Caco-2 (cell line): ENCODE measurements around the gene ACTR6. TPM values are rescaled to one million over a fixed set of nuclear protein-coding genes. Genes with fewer than 3 reads are reported as not detected.

Experiments
- BruUV-seq: library from RNA; stranded (reverse); fragments of 400-500 nt; replicated peaks from 2 replicates; lab custom pipeline; 2021; lab: Mats Ljungman, UMichigan
- CTCF ChIA-PET: fragments of 300-600 bp; sonication (Branson Sonifier 250); formaldehyde crosslinking; loops from one replicate; lab custom pipeline; 2022; ENCODE audit warnings: antibody characterized with exemption; lab: Charles Lee
- POLR2A ChIA-PET: fragments of 300-600 bp; sonication (Branson Sonifier 250); formaldehyde crosslinking; loops from one replicate; lab custom pipeline; 2022; ENCODE audit warnings: antibody characterized with exemption; lab: Charles Lee
- DNase-seq, 2 experiments: peaks; one replicate each; pipeline versions ENCODE4 v3.0.0 to v3.0.0-alpha.2; 2020 to 2022
- H3K27me3 ChIP-seq: replicated peaks from 2 replicates; pipeline ENCODE4 v1.6.0; 2011; ENCODE audit warnings: low read length; ENCODE audit not compliant: control insufficient read depth, insufficient read depth
- H3K36me3 ChIP-seq: 2 replicates; pipeline ENCODE4 v1.5.1; 2011; ENCODE audit warnings: low read length; ENCODE audit not compliant: control insufficient read depth, insufficient read depth
- H3K4me1 ChIP-seq: fragments of 250-450 bp; sonication (Bioruptor Pico); 2 replicates; pipeline ENCODE4 v1.5.1; 2020; ENCODE audit warnings: mild to moderate bottlenecking
- H3K4me3 ChIP-seq: 2 replicates; pipeline ENCODE4 v1.5.1; 2011; ENCODE audit warnings: low read depth, mild to moderate bottlenecking, control low read depth, low read length
- H3K9me3 ChIP-seq: fragments of 250-450 bp; sonication (Bioruptor Pico); 2 replicates; pipeline ENCODE4 v1.5.1; 2020; ENCODE audit warnings: mild to moderate bottlenecking, moderate library complexity
- H3K27ac Mint-ChIP-seq: one replicate; pipeline ENCODE4 v1.8.0; 2022; ENCODE audit warnings: mixed read lengths; ENCODE audit not compliant: unreplicated experiment
- H3K27me3 Mint-ChIP-seq: one replicate; pipeline ENCODE4 v1.8.0; 2022; ENCODE audit warnings: mixed read lengths; ENCODE audit not compliant: insufficient read depth, unreplicated experiment
- H3K36me3 Mint-ChIP-seq: one replicate; pipeline ENCODE4 v1.8.0; 2022; ENCODE audit warnings: mild to moderate bottlenecking, mixed read lengths; ENCODE audit not compliant: insufficient read depth, unreplicated experiment
- H3K4me1 Mint-ChIP-seq: one replicate; pipeline ENCODE4 v1.8.0; 2022; ENCODE audit warnings: low read depth, mixed read lengths; ENCODE audit not compliant: unreplicated experiment
- H3K4me3 Mint-ChIP-seq: one replicate; pipeline ENCODE4 v1.8.0; 2022; ENCODE audit warnings: mild to moderate bottlenecking, moderate library complexity, mixed read lengths; ENCODE audit not compliant: unreplicated experiment
- H3K9me3 Mint-ChIP-seq: one replicate; pipeline ENCODE4 v1.8.0; 2022; ENCODE audit warnings: mixed read lengths; ENCODE audit not compliant: unreplicated experiment
- CTCF ChIP-seq, 2 experiments: fragments of 200-600 bp in 1 of 2; IDR thresholded peaks; 1 replicate in 1 of 2; 2 replicates in 1 of 2; pipeline versions ENCODE4 v1.5.1 to v1.8.0; 2011 to 2022; ENCODE audit warnings: antibody characterized with exemption in 1 of 2, control low read depth in 1 of 2, inconsistent platforms in 1 of 2, low read depth in 1 of 2, low read length in 1 of 2, mild to moderate bottlenecking in 1 of 2, moderate library complexity in 1 of 2; ENCODE audit not compliant: insufficient read depth in 1 of 2, severe bottlenecking in 1 of 2, unreplicated experiment in 1 of 2
- intact Hi-C: fragments of 100-400 bp; cut with micrococcal nuclease; formaldehyde crosslinking; loops from one replicate; pipeline ENCODE4 v1.10.0; 2022; ENCODE audit not compliant: unreplicated experiment
- total RNA-seq: library from RNA; stranded (reverse); gene quantifications from 2 replicates; pipeline ENCODE4 v1.2.3, GENCODE V29; 2022

ACTR6 gene
- total RNA-seq, 1 experiment from 2014 or later = 26.0 TPM

- CTCF ChIA-PET = interaction anchor here (0.9 kb wide), 1 partner anchor 10 kb away, joined by 3 read pairs; no protein-coding TSS in a partner anchor
- H3K9me3 ChIP-seq = peaks cover 3% of the 10 kb centered on the region; the same call in 1 of the 2 replicates
- H3K27me3 ChIP-seq = no peaks in the 10 kb centered on the region
- H3K9me3 Mint-ChIP-seq = peaks cover 10% of the 10 kb centered on the region
- BruUV-seq = no TSS peak
- DNase-seq = no peak
- POLR2A ChIA-PET = no interaction called here
- H3K27me3 Mint-ChIP-seq = no peaks in the 10 kb centered on the region
- H3K4me3 ChIP-seq = no peak overlapping the region
- no peak overlapping the region for H3K27ac Mint-ChIP-seq
- no peak for TF ChIP-seq CTCF (IDR thresholded peaks at IDR 0.05; ENCODE audit: insufficient read depth in 1 of 2, low read depth in 1 of 2, low read length in 1 of 2, severe bottlenecking in 1 of 2, unreplicated experiment in 1 of 2)
- H3K36me3 Mint-ChIP-seq = peaks cover 7% of the 10 kb centered on the region
- H3K4me3 Mint-ChIP-seq = no peak overlapping the region
- H3K4me1 ChIP-seq = no peaks in the 10 kb centered on the region
- no peaks in the 10 kb centered on the region for H3K4me1 Mint-ChIP-seq
- intact Hi-C loops = no loop called here
- H3K36me3 ChIP-seq = peaks cover 7% of the 10 kb centered on the region
Observed at GRCh38 chr12:100164153-100164704, 36.4 kb upstream of the ACTR6 start.

DNA sequence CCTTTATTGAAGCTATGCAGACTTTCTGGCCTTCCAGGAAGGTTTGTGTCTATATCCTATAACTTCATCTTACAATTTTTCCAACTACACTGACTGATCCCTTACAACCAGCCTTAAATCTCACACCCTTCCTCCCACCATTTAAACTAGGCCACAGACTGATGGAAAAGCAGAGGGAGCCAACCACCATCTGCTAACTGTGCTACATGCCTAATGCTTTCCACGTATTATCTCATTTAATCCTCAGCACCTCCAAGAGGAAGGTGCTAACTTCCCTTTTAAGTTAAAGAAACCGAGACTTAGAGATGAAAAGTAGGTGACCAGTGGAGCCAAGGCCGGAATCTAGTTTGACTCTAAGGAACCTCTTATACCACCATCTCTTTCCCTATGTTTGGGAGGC lies 35.3 kb upstream of the ACTR6 start:
- Histone ChIP-seq H3K36me3 (peaks cover 7% of the 10 kb centered on the region), H3K27me3 (no peaks in the 10 kb centered on the region), H3K4me1 (no peaks in the 10 kb centered on the region), H3K9me3 (no peaks in the 10 kb centered on the region), H3K4me3 (no peak overlapping the region)
- intact Hi-C loops = no loop called here
- Mint-ChIP-seq H3K4me1 (no peaks in the 10 kb centered on the region), H3K36me3 (peaks cover 7% of the 10 kb centered on the region), H3K4me3 (no peak overlapping the region), H3K27me3 (no peaks in the 10 kb centered on the region), H3K27ac (no peak overlapping the region), H3K9me3 (peaks cover 10% of the 10 kb centered on the region)
- BruUV-seq = no TSS peak
- no peak for TF ChIP-seq CTCF (IDR thresholded peaks at IDR 0.05; ENCODE audit: insufficient read depth in 1 of 2, low read depth in 1 of 2, low read length in 1 of 2, severe bottlenecking in 1 of 2, unreplicated experiment in 1 of 2)
- DNase-seq = no peak
- CTCF ChIA-PET = no interaction called here
- POLR2A ChIA-PET = no interaction called here

DNA sequence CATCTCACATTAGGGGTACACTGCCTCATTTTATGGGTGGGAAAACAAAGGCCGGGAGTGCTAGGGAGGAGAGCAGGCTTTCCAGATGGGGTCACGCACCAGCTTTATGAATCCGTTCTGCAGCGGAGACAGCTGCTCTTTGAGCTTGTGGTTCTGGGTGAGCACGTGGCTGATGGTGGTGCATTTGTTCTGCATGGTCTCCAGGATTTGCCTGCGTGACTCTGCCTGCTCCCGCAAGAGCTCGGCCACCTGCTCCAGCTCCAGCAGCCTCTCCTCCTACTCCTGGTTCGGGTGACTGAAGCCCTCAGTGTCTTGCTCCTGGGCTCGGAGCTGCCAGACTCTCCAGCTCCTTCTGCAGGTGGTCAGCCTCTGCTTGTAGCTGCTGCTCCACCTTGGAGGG lies 34.4 kb upstream of the ACTR6 start:
- ChIA-PET CTCF (no interaction called here), POLR2A (no interaction called here)
- no peak overlapping the region for H3K4me3 Mint-ChIP-seq
- intact Hi-C loops = no loop called here
- BruUV-seq = no TSS peak
- no peaks in the 10 kb centered on the region for H3K4me1 Mint-ChIP-seq
- H3K9me3 Mint-ChIP-seq = peaks cover 4% of the 10 kb centered on the region
- H3K27ac Mint-ChIP-seq = no peak overlapping the region
- Histone ChIP-seq H3K36me3 (peaks cover 7% of the 10 kb centered on the region), H3K27me3 (no peaks in the 10 kb centered on the region), H3K4me3 (no peak overlapping the region), H3K9me3 (no peaks in the 10 kb centered on the region), H3K4me1 (no peaks in the 10 kb centered on the region)
- TF ChIP-seq CTCF (IDR thresholded peaks at IDR 0.05; ENCODE audit: insufficient read depth in 1 of 2, low read depth in 1 of 2, low read length in 1 of 2, severe bottlenecking in 1 of 2, unreplicated experiment in 1 of 2) = no peak
- no peaks in the 10 kb centered on the region for H3K27me3 Mint-ChIP-seq
- H3K36me3 Mint-ChIP-seq = peaks cover 7% of the 10 kb centered on the region
- no peak for DNase-seq
